Sigmoid colon (tissue), 7 donors: ENCODE results near the gene LRRC19. TPM values are rescaled to one million over a fixed set of nuclear protein-coding genes. Genes with fewer than 3 reads are reported as not detected.
A peak's percentile ranks its signal among the peaks of the same experiment; 100 is the strongest.

Experiments used
- DNase-seq: peaks from one replicate; pipeline ENCODE4 v3.0.0-alpha.2; 2019
- H3K27ac ChIP-seq, 4 donors: fragments of 200-600 bp; sonication (generic); one replicate each; pipeline ENCODE4 v1.5.1; 2016 to 2019; ENCODE audit warnings: mild to moderate bottlenecking in 1 of 4
- H3K27me3 ChIP-seq, 3 donors: fragments of 200-600 bp; sonication (generic); one replicate each; pipeline ENCODE4 v1.5.1; 2019; ENCODE audit warnings: mild to moderate bottlenecking in 1 of 3
- H3K36me3 ChIP-seq, 4 donors: fragments of 200-600 bp; sonication (generic); one replicate each; pipeline ENCODE4 v1.5.1; 2016 to 2019
- H3K4me1 ChIP-seq, 4 donors: fragments of 200-600 bp; sonication (generic); one replicate each; pipeline ENCODE4 v1.5.1; 2017 to 2019
- H3K4me3 ChIP-seq, 4 donors: fragments of 200-600 bp; sonication (generic); one replicate each; pipeline ENCODE4 v1.5.1; 2017 to 2019; ENCODE audit warnings: mild to moderate bottlenecking in 2 of 4, moderate library complexity in 1 of 4
- H3K9me3 ChIP-seq, 4 donors: fragments of 200-600 bp in 3 of 4; sonication (generic) in 3 of 4; one replicate each; pipeline versions ENCODE4 v1.5.1 to v1.6.1; 2013 to 2019
- EP300 ChIP-seq, 4 donors: sonication (generic); formaldehyde crosslinking; IDR thresholded peaks; one replicate each; pipeline ENCODE4 v1.6.1; 2017; ENCODE audit warnings: antibody characterized with exemption in 4 of 4
- POLR2A ChIP-seq, 2 donors: fragments of 450-650 bp; IDR thresholded peaks; one replicate each; pipeline ENCODE4 v1.6.1; 2016; ENCODE audit warnings: antibody characterized with exemption in 2 of 2, mild to moderate bottlenecking in 2 of 2, moderate library complexity in 2 of 2
- POLR2AphosphoS5 ChIP-seq, 4 donors: sonication (generic); formaldehyde crosslinking; IDR thresholded peaks; one replicate each; pipeline ENCODE4 v1.6.1; 2017; ENCODE audit warnings: antibody characterized with exemption in 4 of 4
- WGBS, 2 donors: extraction: QIAGEN DNeasy Blood & Tissue Kit; methylation state at CpG; one replicate each; pipeline ENCODE4 v1.1.7; 2013; 5-methylcytosine and 5-hydroxymethylcytosine counted together
- intact Hi-C: fragments of 100-400 bp; cut with DNase I; formaldehyde crosslinking; loops from one replicate; pipeline ENCODE4 v1.15.1; 2023
- polyA plus RNA-seq, 3 donors: library from polyadenylated mRNA; stranded (reverse); fragments of 200-250 nt; gene quantifications; one replicate each; pipeline ENCODE4 v1.2.3, GENCODE V29; 2013
- total RNA-seq, 4 donors: library from RNA; depleted of rRNA; stranded (reverse); fragments of >200 nt; gene quantifications; one replicate each; pipeline ENCODE4 v1.1.0, GENCODE V29; 2016
- TF ChIP-seq, protein P1 (sequence below), 4 experiments: fragments of 450-650 bp in 3 of 4; fragments of 200-600 bp in 1 of 4; IDR thresholded peaks; one replicate each; pipeline ENCODE4 v1.5.1; 2016 to 2019; ENCODE audit warnings: antibody characterized with exemption in 4 of 4, mild to moderate bottlenecking in 3 of 4, moderate library complexity in 2 of 4
- donor health status: healthy with polysubstance abuse.
- donor health status: Bipolar disorder and iron deficiency.
- donor health status: healthy.

Gene LRRC19
- total and polyA plus RNA-seq, 7 donors = 0.83 to 25.9 (median 15.4) TPM; not detected in 3

DNA sequence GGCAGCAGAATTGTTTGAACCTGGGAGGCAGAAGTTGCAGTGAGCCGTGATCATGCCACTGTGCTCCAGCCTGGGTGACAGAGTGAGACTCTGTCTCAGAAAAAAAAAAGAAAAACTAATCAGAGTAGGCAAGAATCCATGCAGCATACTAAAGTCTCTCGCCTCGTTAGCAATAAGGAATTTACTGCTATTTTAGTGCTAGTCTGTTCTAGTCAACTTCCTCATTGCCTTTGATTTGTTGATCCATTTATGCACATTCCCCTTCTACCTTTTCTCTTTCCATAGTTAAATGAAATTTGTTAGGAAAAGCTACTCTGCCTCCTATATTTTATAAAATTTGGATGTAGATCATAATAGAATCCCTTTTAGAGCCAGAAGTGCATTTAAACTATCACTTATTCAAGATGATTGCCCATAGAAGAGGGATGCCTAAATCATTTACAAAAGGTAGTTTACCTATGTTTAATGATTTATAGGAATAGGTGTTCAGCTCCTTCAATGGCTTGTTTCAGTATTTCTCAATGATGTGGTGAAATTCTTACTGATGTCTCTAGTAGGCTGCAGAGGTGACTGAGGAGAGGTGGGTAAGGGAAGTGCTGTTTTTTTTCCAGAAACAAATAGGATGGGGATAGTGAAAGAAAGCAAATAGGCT is 1.9 kb downstream of the LRRC19 start:
- TF ChIP-seq POLR2AphosphoS5 (IDR thresholded peaks at IDR 0.05) (no peak), POLR2A (IDR thresholded peaks at IDR 0.05) (no peak), EP300 (IDR thresholded peaks at IDR 0.05) (no peak)
- TF ChIP-seq, protein P1, sequence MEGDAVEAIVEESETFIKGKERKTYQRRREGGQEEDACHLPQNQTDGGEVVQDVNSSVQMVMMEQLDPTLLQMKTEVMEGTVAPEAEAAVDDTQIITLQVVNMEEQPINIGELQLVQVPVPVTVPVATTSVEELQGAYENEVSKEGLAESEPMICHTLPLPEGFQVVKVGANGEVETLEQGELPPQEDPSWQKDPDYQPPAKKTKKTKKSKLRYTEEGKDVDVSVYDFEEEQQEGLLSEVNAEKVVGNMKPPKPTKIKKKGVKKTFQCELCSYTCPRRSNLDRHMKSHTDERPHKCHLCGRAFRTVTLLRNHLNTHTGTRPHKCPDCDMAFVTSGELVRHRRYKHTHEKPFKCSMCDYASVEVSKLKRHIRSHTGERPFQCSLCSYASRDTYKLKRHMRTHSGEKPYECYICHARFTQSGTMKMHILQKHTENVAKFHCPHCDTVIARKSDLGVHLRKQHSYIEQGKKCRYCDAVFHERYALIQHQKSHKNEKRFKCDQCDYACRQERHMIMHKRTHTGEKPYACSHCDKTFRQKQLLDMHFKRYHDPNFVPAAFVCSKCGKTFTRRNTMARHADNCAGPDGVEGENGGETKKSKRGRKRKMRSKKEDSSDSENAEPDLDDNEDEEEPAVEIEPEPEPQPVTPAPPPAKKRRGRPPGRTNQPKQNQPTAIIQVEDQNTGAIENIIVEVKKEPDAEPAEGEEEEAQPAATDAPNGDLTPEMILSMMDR (IDR thresholded peaks at IDR 0.05) = no peak
- no peaks in the 10 kb centered on the region for H3K27me3 ChIP-seq
- no peaks in the 10 kb centered on the region for H3K4me1 ChIP-seq
- H3K27ac ChIP-seq = no peak overlapping the region
- peaks cover 0 to 6% (median 0%) of the 10 kb centered on the region in 4 donors for H3K36me3 ChIP-seq
- no peak overlapping the region for H3K4me3 ChIP-seq
- H3K9me3 ChIP-seq = no peaks in the 10 kb centered on the region
- intact Hi-C loops = no loop called here
- 19 to 79% methylated on average over 3 of the region's 3 CpGs for WGBS, 2 donors
- no peak for DNase-seq

DNA sequence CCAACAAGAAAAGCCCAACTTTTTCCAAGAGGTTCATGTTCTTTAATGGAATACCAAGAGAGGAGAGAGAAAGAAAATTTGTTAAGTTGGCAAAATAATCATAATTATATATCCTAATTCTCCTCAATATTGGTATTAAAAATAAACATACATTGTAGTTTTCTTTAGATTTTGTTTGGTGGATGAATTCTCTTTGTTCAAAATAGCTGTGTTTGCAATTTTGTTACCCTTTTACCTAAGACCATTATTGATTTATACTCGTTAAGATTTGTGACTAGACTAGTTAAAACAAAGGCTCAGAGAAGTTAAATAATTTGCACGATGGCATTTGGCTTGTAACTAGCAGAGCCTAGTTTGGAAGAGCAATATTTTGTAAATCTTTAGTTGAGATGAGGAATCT is 9.7 kb downstream of the LRRC19 start:
- Histone ChIP-seq H3K4me1 (no peaks in the 10 kb centered on the region), H3K4me3 (no peak overlapping the region), H3K27me3 (no peaks in the 10 kb centered on the region), H3K9me3 (no peaks in the 10 kb centered on the region), H3K27ac (no peak overlapping the region), H3K36me3 (peaks cover 0 to 27% (median 2%) of the 10 kb centered on the region in 4 donors)
- intact Hi-C loops = no loop called here
- TF ChIP-seq POLR2A (IDR thresholded peaks at IDR 0.05) = no peak
- no peak for TF ChIP-seq EP300 (IDR thresholded peaks at IDR 0.05)
- TF ChIP-seq POLR2AphosphoS5 (IDR thresholded peaks at IDR 0.05) = no peak
- TF ChIP-seq, protein P1 (IDR thresholded peaks at IDR 0.05) = no peak
- 66 to 81% methylated on average over 2 of the region's 2 CpGs for WGBS, 2 donors
- DNase-seq = no peak

DNA sequence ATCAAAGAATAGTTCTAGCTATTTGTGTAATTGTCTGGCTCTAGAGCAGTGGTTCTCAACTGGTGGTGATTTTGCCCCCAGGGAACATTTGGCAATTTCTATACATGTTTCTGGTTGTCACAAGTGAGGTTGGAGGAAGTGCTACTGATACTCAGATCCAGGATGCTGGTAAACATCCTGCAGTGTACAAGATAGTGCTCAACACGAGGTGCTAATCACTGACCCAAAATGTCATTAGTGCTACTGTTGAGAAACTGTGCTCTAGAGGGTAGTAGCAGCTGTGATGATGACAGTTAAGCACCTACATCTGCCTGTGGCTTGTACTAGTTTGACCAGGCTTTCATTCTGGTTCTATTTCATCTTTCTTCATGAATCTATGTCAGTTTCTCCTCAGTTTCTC is 22.1 kb downstream of the LRRC19 start:
- no peaks in the 10 kb centered on the region for H3K27me3 ChIP-seq
- H3K36me3 ChIP-seq = peaks cover 6 to 66% (median 8%) of the 10 kb centered on the region in 4 donors
- no peak overlapping the region for H3K4me3 ChIP-seq
- intact Hi-C loops = no loop called here
- WGBS, 2 donors = 41 to 44% methylated on average over 1 of the region's 1 CpG
- no peaks in the 10 kb centered on the region for H3K4me1 ChIP-seq
- TF ChIP-seq POLR2A (IDR thresholded peaks at IDR 0.05) (no peak), POLR2AphosphoS5 (IDR thresholded peaks at IDR 0.05) (no peak), EP300 (IDR thresholded peaks at IDR 0.05) (no peak)
- TF ChIP-seq, protein P1 (IDR thresholded peaks at IDR 0.05) = no peak
- H3K27ac ChIP-seq = no peak overlapping the region
- DNase-seq = no peak
- H3K9me3 ChIP-seq = no peaks in the 10 kb centered on the region

DNA sequence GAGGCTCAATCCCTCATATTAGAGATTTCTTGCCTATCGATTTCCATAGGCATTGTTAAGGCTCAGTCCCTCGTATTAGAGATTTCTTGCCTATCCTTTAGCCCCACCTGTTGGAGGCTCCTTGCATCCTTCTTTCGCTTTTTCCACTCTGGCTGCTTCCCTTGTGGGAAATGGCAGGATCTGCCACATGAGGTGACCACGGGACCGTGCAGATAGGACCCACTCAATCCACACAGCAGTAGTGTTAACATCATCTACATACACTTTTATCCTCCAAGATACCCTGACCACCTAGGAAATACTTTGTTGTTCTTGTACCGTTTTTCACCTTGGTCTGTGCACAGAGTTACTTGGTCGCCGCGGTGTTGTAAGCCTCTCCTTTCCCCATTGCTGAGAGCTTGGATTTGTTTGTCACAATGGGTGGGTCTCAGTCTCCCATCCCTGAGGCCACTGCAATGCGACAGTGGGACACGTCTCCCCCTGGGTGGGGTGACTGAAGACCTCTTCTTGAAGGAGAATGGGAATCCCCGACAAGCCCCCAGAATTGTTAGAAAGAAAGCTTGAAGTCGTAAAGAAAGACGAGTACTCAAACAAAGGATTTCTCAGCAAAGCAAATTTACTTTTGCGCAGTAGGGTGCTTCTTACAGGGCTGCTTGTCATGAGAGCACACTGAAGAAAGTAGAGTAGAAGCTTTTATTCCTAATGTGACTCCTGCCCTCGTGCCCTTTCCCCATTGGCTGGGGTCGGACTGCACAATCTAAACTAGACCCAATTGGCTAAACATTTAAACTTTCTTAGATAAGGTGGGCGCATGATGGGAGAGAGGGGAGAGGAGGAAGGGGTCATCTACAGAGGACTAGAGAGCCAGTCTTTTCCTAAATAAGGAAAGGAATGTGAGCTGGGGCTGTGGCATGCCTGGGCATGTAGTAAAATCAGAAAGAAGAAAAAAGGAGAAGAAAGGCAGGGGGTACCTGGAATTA is 29.5 kb downstream of the LRRC19 start:
- Histone ChIP-seq H3K27ac (no peak overlapping the region), H3K4me1 (peaks cover 0 to 7% (median 5%) of the 10 kb centered on the region in 4 donors), H3K36me3 (peaks cover 0 to 20% (median 0%) of the 10 kb centered on the region in 4 donors), H3K4me3 (no peak overlapping the region), H3K27me3 (no peaks in the 10 kb centered on the region), H3K9me3 (no peaks in the 10 kb centered on the region)
- TF ChIP-seq, protein P1 (IDR thresholded peaks at IDR 0.05) = peak in 3 of 4 experiments; percentile 21 to 51 (median 50)
- no peak for TF ChIP-seq POLR2A (IDR thresholded peaks at IDR 0.05)
- 76 to 89% methylated on average over 18 of the region's 18 CpGs for WGBS, 2 donors
- intact Hi-C loops = loop anchor here (2.0 to 5.0 kb wide), 2 partner anchors 84 to 231 kb away; partner anchors contain the start of gene CAAP1
- no peak for DNase-seq
